ENCODE measurements around the gene USP10.

The USP10 gene

GRCh38 chr16:84663433-84664101 is 36.2 kb upstream of the USP10 start:
- no peak for TF ChIP-seq CTCF (IDR thresholded peaks at IDR 0.05; ENCODE audit: insufficient read depth, low read depth, low read length, missing control alignments)
- no peak for DNase-seq (ENCODE audit: low read depth)
- H3K4me3 ChIP-seq (ENCODE audit: low read length), result no peak overlapping the region

GRCh38 chr16:84665359-84665758 is 34.4 kb upstream of the USP10 start:
- no peak overlapping the region for H3K4me3 ChIP-seq (ENCODE audit: low read length)

GRCh38 chr16:84665843-84666242 is 34.0 kb upstream of the USP10 start:
- TF ChIP-seq CTCF (IDR thresholded peaks at IDR 0.05; ENCODE audit: insufficient read depth, low read depth, low read length, missing control alignments), result no peak
- no peak for DNase-seq (ENCODE audit: low read depth)

More at GRCh38 chr16:84665359-84665758, 34.4 kb upstream of the USP10 start:
- TF ChIP-seq CTCF (IDR thresholded peaks at IDR 0.05; ENCODE audit: insufficient read depth, low read depth, low read length, missing control alignments), result no peak
- DNase-seq (ENCODE audit: low read depth), result no peak

GRCh38 chr16:84667600-84668309 is 32.0 kb upstream of the USP10 start:
- H3K4me3 ChIP-seq (ENCODE audit: low read length), result no peak overlapping the region
- no peak for TF ChIP-seq CTCF (IDR thresholded peaks at IDR 0.05; ENCODE audit: insufficient read depth, low read depth, low read length, missing control alignments)
- no peak for DNase-seq (ENCODE audit: low read depth)

More at GRCh38 chr16:84665843-84666242, 34.0 kb upstream of the USP10 start:
- H3K4me3 ChIP-seq (ENCODE audit: low read length), result no peak overlapping the region

GRCh38 chr16:84670063-84670462 is 29.7 kb upstream of the USP10 start:
- H3K4me3 ChIP-seq (ENCODE audit: low read length), result no peak overlapping the region
- no peak for DNase-seq (ENCODE audit: low read depth)

More at GRCh38 chr16:84670063-84670462, 29.7 kb upstream of the USP10 start:
- TF ChIP-seq CTCF (IDR thresholded peaks at IDR 0.05; ENCODE audit: insufficient read depth, low read depth, low read length, missing control alignments), result no peak

All from epithelial cell of esophagus (primary cell).